ENCODE results near the gene KCNJ8.

DNA sequence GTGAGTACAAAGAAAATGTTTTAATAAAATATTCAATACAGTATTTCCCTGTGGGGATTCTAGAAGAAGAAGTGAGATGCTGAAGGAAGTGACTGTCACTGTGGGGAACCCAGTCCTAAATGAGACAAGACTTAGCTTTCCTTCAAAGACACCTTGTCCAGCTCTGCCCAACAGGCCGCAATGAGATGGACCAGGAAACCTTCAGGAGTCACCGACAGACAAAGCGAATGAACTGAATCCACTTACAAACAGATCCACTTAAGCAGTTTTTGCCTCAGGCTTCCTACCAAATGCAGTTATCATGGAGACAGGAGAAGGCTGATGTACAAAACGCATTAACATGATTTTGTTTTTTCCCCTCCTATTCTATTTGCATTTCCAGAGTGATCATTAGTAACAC lies 9.6 kb downstream of the KCNJ8 start:
- TF ChIP-seq, protein P1, sequence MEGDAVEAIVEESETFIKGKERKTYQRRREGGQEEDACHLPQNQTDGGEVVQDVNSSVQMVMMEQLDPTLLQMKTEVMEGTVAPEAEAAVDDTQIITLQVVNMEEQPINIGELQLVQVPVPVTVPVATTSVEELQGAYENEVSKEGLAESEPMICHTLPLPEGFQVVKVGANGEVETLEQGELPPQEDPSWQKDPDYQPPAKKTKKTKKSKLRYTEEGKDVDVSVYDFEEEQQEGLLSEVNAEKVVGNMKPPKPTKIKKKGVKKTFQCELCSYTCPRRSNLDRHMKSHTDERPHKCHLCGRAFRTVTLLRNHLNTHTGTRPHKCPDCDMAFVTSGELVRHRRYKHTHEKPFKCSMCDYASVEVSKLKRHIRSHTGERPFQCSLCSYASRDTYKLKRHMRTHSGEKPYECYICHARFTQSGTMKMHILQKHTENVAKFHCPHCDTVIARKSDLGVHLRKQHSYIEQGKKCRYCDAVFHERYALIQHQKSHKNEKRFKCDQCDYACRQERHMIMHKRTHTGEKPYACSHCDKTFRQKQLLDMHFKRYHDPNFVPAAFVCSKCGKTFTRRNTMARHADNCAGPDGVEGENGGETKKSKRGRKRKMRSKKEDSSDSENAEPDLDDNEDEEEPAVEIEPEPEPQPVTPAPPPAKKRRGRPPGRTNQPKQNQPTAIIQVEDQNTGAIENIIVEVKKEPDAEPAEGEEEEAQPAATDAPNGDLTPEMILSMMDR (IDR thresholded peaks at IDR 0.05): no peak
- TF ChIP-seq POLR2AphosphoS5 (IDR thresholded peaks at IDR 0.05; ENCODE audit: insufficient read depth in 1 of 2, low read depth in 1 of 2): no peak
- TF ChIP-seq POLR2A (IDR thresholded peaks at IDR 0.05): no peak
